ENCODE data around the gene SUMO2.

DNA sequence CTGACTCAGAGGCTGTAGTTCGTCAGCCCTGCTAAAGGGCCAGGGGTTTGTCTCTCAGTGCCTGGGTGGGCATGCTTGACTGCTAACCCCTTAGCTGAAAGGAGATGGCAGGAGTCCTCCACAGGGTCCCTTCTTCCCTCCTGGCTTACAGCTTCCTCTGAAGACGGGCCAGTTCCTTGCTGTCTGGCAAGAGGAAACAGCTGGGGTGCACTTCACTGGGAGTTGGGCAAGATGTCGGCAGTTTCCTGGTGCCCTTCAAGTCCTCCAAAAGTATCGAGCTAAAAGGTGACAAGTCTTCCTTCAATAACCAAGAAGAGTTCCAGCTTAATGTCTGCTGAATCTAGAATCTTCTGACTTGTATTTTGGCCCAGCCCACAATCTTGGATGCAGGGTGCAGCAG lies 46.1 kb upstream of the SUMO2 start:
- TF ChIP-seq, protein P1, sequence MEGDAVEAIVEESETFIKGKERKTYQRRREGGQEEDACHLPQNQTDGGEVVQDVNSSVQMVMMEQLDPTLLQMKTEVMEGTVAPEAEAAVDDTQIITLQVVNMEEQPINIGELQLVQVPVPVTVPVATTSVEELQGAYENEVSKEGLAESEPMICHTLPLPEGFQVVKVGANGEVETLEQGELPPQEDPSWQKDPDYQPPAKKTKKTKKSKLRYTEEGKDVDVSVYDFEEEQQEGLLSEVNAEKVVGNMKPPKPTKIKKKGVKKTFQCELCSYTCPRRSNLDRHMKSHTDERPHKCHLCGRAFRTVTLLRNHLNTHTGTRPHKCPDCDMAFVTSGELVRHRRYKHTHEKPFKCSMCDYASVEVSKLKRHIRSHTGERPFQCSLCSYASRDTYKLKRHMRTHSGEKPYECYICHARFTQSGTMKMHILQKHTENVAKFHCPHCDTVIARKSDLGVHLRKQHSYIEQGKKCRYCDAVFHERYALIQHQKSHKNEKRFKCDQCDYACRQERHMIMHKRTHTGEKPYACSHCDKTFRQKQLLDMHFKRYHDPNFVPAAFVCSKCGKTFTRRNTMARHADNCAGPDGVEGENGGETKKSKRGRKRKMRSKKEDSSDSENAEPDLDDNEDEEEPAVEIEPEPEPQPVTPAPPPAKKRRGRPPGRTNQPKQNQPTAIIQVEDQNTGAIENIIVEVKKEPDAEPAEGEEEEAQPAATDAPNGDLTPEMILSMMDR (IDR thresholded peaks at IDR 0.05; ENCODE audit: insufficient read depth, low read depth, low read length) = no peak
- no peak for TF ChIP-seq EZH2 (IDR thresholded peaks at IDR 0.05; ENCODE audit: insufficient read depth, low read length)
